H1 (cell line): Measurements from ENCODE around the gene MTR.

Experiments used
- CTCF ChIP-seq, 3 experiments: IDR thresholded peaks; 1 replicate in 2 of 3; 2 replicates in 1 of 3; pipeline versions ENCODE4 v1.5.1 to v1.6.1; 2011; ENCODE audit warnings: low read length in 3 of 3, mild to moderate bottlenecking in 3 of 3, inconsistent platforms in 2 of 3, low read depth in 1 of 3, moderate library complexity in 1 of 3; ENCODE audit not compliant: insufficient read depth in 1 of 3; ENCODE audit errors: control extremely low read depth in 1 of 3
- PHF8 ChIP-seq: fragments of 200-600 bp; sonication (generic); conservative IDR thresholded peaks from 2 replicates; pipeline ENCODE4 v1.7.1; 2012; ENCODE audit warnings: low read depth, mild to moderate bottlenecking, inconsistent platforms, low read length, moderate library complexity
- USF2 ChIP-seq: IDR thresholded peaks from 2 replicates; pipeline ENCODE4 v1.6.1; 2011; ENCODE audit warnings: low read length, improper control_type of control experiment
- YY1 ChIP-seq: IDR thresholded peaks from 2 replicates; pipeline ENCODE4 v1.6.1; 2011; ENCODE audit warnings: low read depth, mild to moderate bottlenecking, low read length

- TF ChIP-seq PHF8 = no peak
- no peak for TF ChIP-seq YY1
- no peak for TF ChIP-seq CTCF (IDR thresholded peaks at IDR 0.05; ENCODE audit: control extremely low read depth in 1 of 3, insufficient read depth in 1 of 3, low read depth in 1 of 3, low read length in 3 of 3)
- TF ChIP-seq USF2 = no peak
Observed at GRCh38 chr1:236893626-236894545, 98.8 kb downstream of the MTR start.
